Mesendoderm (in vitro differentiated cells): Measurements from ENCODE around the gene ERMAP.
"Not testable (repeated sequence)": the region's sequence is repeated elsewhere in the genome, so short reads cannot be mapped to it uniquely, and the experiment has no call there.

Source experiments
- DNase-seq: peaks from one replicate; pipeline ENCODE4 v3.0.0; 2013
- H2AK5ac ChIP-seq: 2 replicates; pipeline ENCODE4 v1.6.1; 2013; ENCODE audit warnings: low read length, inconsistent platforms
- H2BK120ac ChIP-seq: 2 replicates; pipeline ENCODE4 v1.6.1; 2013; ENCODE audit warnings: low read depth, mild to moderate bottlenecking, low read length, moderate library complexity, mixed read lengths
- H2BK15ac ChIP-seq: replicated peaks from 2 replicates; pipeline ENCODE4 v1.6.1; 2013; ENCODE audit warnings: low read depth, mild to moderate bottlenecking, moderate library complexity
- H2BK5ac ChIP-seq: 2 replicates; pipeline ENCODE4 v1.6.1; 2013; ENCODE audit warnings: low read length, inconsistent platforms
- H3K18ac ChIP-seq: 2 replicates; pipeline ENCODE4 v1.6.1; 2013; ENCODE audit warnings: mild to moderate bottlenecking, low read length, mixed read lengths
- H3K23ac ChIP-seq: one replicate; pipeline ENCODE4 v1.6.1; 2013; ENCODE audit warnings: low read length
- H3K27ac ChIP-seq: 2 replicates; pipeline ENCODE4 v1.5.1; 2013; ENCODE audit warnings: low read depth, mild to moderate bottlenecking, inconsistent platforms, low read length, moderate library complexity
- H3K27me3 ChIP-seq: 2 replicates; pipeline ENCODE4 v1.6.1; 2013; ENCODE audit warnings: low read length, control low read depth, mild to moderate bottlenecking, inconsistent platforms; ENCODE audit not compliant: insufficient read depth, poor library complexity
- H3K36me3 ChIP-seq: 2 replicates; pipeline ENCODE4 v1.6.1; 2013; ENCODE audit warnings: low read length, inconsistent platforms; ENCODE audit not compliant: control insufficient read depth, insufficient read depth
- H3K4ac ChIP-seq: one replicate; pipeline ENCODE4 v1.6.1; 2013; ENCODE audit warnings: low read depth, mild to moderate bottlenecking, low read length, moderate library complexity
- H3K4me1 ChIP-seq: 2 replicates; pipeline ENCODE4 v1.6.1; 2013; ENCODE audit warnings: low read depth, low read length, inconsistent platforms; ENCODE audit not compliant: control insufficient read depth
- H3K4me2 ChIP-seq: 2 replicates; pipeline ENCODE4 v1.6.1; 2013; ENCODE audit warnings: low read length
- H3K4me3 ChIP-seq: 2 replicates; pipeline ENCODE4 v1.5.1; 2013; ENCODE audit warnings: mild to moderate bottlenecking, low read length
- H3K56ac ChIP-seq: one replicate; pipeline ENCODE4 v1.6.1; 2013; ENCODE audit warnings: low read length
- H3K79me1 ChIP-seq: 2 replicates; pipeline ENCODE4 v1.6.1; 2013; ENCODE audit warnings: low read length, inconsistent platforms
- H3K79me2 ChIP-seq: 2 replicates; pipeline ENCODE4 v1.6.1; 2013; ENCODE audit warnings: mild to moderate bottlenecking, low read length; ENCODE audit not compliant: control insufficient read depth, insufficient read depth
- H3K9ac ChIP-seq: 2 replicates; pipeline ENCODE4 v1.6.1; 2013; ENCODE audit warnings: low read length, inconsistent platforms
- H4K5ac ChIP-seq: one replicate; pipeline ENCODE4 v1.6.1; 2013; ENCODE audit warnings: low read length
- H4K8ac ChIP-seq: one replicate; pipeline ENCODE4 v1.6.1; 2013; ENCODE audit warnings: low read depth, mild to moderate bottlenecking, control low read depth, low read length, moderate library complexity
- WGBS: extraction: QIAGEN DNeasy Blood & Tissue Kit; methylation state at CpG from one replicate; pipeline ENCODE4 v1.1.7; 2013; ENCODE audit warnings: low lambda C conversion rate, missing lambda C conversion rate; ENCODE audit not compliant: insufficient coverage; ENCODE audit errors: extremely low coverage; 5-methylcytosine and 5-hydroxymethylcytosine counted together

Gene ERMAP

DNA sequence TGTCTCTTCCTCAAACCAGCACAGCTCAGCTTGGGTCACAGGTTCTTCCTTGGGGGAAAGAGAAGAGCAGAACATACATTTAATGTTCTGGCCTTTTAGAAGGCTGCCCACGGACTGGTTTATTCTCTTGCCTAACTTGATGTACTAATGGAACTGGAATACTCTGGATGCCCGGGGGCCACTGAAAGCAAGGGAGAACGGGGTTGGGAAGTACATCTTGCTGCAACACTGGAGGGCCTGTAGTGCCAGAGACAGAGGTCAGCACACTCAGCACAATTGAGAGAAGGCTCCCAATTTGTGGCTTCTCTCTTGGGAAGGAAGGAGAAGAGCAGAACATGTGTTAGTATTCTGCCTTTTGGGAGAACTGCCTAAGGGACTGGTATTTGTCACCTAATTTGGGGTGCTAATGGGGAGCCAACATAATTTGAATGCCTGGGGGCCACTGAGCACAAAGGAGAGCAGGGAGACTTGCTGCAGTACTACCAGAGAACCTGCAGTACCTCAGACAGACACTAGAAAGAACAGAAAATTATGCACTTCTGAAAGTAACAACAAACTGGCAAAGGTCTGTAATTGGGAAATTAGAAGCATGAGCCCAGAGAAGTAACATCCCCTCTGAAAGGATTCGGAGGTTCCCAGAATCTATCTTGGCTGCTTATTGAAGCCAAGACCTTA is 43.6 kb downstream of the ERMAP start:
- no peak overlapping the region for H4K8ac ChIP-seq
- DNase-seq, result peak; percentile 71
- H3K79me2 ChIP-seq, result no peaks in the 10 kb centered on the region
- H3K4me1 ChIP-seq, result no peaks in the 10 kb centered on the region
- no peak overlapping the region for H3K9ac ChIP-seq
- no peak overlapping the region for H2BK5ac ChIP-seq
- H3K18ac ChIP-seq, result no peak overlapping the region
- no peak overlapping the region for H3K4me2 ChIP-seq
- H3K23ac ChIP-seq, result no peak overlapping the region
- H3K79me1 ChIP-seq, result no peaks in the 10 kb centered on the region
- no peaks in the 10 kb centered on the region for H3K27me3 ChIP-seq
- no CpG with 5 or more reads among the region's 4 CpGs for WGBS
- H3K4me3 ChIP-seq, result no peak overlapping the region
- H3K4ac ChIP-seq, result no peak overlapping the region
- no peak overlapping the region for H3K27ac ChIP-seq
- H2BK120ac ChIP-seq, result no peak overlapping the region
- H4K5ac ChIP-seq, result no peak overlapping the region
- no peaks in the 10 kb centered on the region for H3K36me3 ChIP-seq
- H3K56ac ChIP-seq, result no peak overlapping the region
- H2AK5ac ChIP-seq, result no peak overlapping the region
- H2BK15ac ChIP-seq, result no peak overlapping the region

DNA sequence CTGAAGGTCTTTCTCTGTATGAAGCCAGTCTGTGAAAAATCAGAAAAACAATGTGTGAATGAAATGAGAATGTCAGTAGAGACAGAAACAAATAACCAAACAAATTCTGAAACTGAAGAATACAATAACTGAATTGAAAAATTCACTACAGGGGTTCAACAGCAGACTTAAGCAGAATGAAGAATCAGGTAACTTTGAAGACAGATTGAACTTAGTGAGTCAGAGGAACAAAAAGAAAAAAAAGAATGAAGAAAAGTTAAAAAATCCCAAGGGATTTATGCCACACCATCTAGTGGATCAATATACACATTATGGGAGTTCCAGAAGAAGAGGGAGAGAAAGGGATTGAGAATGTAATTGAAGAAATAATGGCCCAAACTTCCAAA is 44.1 kb downstream of the ERMAP start:
- Histone ChIP-seq H3K27me3 (no peaks in the 10 kb centered on the region), H3K4me1 (no peaks in the 10 kb centered on the region), H3K79me2 (no peaks in the 10 kb centered on the region), H3K23ac (no peak overlapping the region), H4K5ac (no peak overlapping the region), H2BK5ac (no peak overlapping the region), H3K9ac (no peak overlapping the region), H3K4me3 (no peak overlapping the region), H2AK5ac (no peak overlapping the region), H3K4ac (no peak overlapping the region), H4K8ac (no peak overlapping the region), H3K36me3 (no peaks in the 10 kb centered on the region), H3K79me1 (no peaks in the 10 kb centered on the region), H2BK120ac (no peak overlapping the region), H2BK15ac (no peak overlapping the region), H3K18ac (no peak overlapping the region), H3K56ac (no peak overlapping the region), H3K27ac (no peak overlapping the region), H3K4me2 (no peak overlapping the region)
- no peak for DNase-seq

DNA sequence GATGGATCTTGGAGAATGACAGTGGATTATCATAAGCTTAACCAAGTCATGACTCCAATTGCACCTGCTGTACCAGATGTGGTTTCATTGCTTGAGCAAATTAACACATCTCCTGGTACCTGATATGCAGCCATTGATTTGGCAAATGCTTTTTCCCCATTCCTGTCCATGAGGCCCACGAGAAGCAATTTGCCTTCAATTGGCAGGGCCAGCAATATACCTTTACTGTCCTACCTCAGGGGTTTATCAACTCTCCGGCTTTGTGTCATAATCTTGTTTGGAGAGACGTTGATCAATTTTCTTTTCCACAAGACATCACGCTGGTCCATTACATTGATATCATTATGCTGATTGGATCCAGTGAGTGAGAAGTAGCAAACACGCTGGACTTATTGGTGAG is 49.6 kb downstream of the ERMAP start:
- no peaks in the 10 kb centered on the region for H3K79me2 ChIP-seq
- no peak overlapping the region for H3K27ac ChIP-seq
- no peak overlapping the region for H2AK5ac ChIP-seq
- H3K4me2 ChIP-seq, result no peak overlapping the region
- no peak overlapping the region for H3K4me3 ChIP-seq
- H3K56ac ChIP-seq, result no peak overlapping the region
- H3K36me3 ChIP-seq, result no peaks in the 10 kb centered on the region
- H3K23ac ChIP-seq, result no peak overlapping the region
- H4K8ac ChIP-seq, result no peak overlapping the region
- H4K5ac ChIP-seq, result no peak overlapping the region
- H2BK15ac ChIP-seq, result no peak overlapping the region
- no peak overlapping the region for H2BK5ac ChIP-seq
- H3K9ac ChIP-seq, result no peak overlapping the region
- H3K18ac ChIP-seq, result no peak overlapping the region
- no peak overlapping the region for H3K4ac ChIP-seq
- H2BK120ac ChIP-seq, result no peak overlapping the region
- no peaks in the 10 kb centered on the region for H3K27me3 ChIP-seq
- WGBS, result no CpG with 5 or more reads among the region's 5 CpGs
- DNase-seq, result no peak
- H3K4me1 ChIP-seq, result no peaks in the 10 kb centered on the region
- no peaks in the 10 kb centered on the region for H3K79me1 ChIP-seq

DNA sequence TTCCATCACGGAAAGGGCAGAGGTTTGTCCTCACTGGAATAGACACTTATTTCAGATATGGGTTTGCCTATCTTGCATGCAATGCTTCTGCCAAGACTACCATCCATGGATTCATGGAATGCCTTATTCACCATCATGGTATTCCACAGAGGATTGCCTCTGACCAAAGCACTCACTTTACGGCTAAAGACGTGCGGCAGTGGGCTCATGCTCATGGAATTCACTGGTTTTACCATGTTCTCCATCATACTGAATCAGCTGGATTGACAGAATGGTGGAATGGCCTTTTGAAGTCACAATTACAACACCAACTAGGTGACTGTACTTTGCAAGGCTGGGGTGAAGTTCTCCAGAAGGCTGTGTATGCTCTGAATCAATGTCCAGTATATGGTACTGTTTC is 51.5 kb downstream of the ERMAP start:
- not testable (repeated sequence) for H2BK15ac ChIP-seq, H3K36me3 ChIP-seq, H3K4me2 ChIP-seq, H2AK5ac ChIP-seq, H3K23ac ChIP-seq, H3K9ac ChIP-seq, DNase-seq, H4K5ac ChIP-seq, H3K27ac ChIP-seq, H3K79me2 ChIP-seq, H3K18ac ChIP-seq, H3K4me3 ChIP-seq, H3K4me1 ChIP-seq, H3K56ac ChIP-seq, H3K4ac ChIP-seq, H4K8ac ChIP-seq, H3K27me3 ChIP-seq, H3K79me1 ChIP-seq, H2BK120ac ChIP-seq, H2BK5ac ChIP-seq
- no CpG with 5 or more reads among the region's 4 CpGs for WGBS

DNA sequence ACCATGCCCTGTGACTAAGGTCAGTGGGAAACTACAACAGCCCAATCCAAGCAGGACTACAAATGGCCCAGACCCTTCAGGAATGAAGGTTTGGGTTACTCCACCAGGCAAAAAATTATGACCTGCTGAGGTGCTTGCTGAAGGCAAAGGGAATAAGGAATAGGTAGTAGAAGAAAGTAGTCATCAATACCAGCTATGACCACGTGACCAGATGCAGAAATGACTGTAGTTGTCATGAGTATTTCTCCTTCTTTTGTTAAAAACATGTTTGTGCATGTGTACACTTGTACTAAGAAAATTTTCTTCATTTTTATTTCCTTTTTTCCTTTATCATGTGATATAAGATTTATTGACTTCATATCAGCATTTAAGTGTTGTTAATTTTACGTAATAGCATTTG is 52.3 kb downstream of the ERMAP start:
- not testable (repeated sequence) for H3K36me3 ChIP-seq, H3K56ac ChIP-seq, H3K79me1 ChIP-seq, H3K4ac ChIP-seq, H3K4me3 ChIP-seq, H3K4me2 ChIP-seq, H3K18ac ChIP-seq, H3K27ac ChIP-seq, DNase-seq, H2AK5ac ChIP-seq, H3K79me2 ChIP-seq, H3K27me3 ChIP-seq, H3K23ac ChIP-seq, H4K8ac ChIP-seq, H3K4me1 ChIP-seq, H3K9ac ChIP-seq, H2BK120ac ChIP-seq, H4K5ac ChIP-seq, H2BK5ac ChIP-seq, H2BK15ac ChIP-seq
- no CpG with 5 or more reads among the region's 2 CpGs for WGBS

DNA sequence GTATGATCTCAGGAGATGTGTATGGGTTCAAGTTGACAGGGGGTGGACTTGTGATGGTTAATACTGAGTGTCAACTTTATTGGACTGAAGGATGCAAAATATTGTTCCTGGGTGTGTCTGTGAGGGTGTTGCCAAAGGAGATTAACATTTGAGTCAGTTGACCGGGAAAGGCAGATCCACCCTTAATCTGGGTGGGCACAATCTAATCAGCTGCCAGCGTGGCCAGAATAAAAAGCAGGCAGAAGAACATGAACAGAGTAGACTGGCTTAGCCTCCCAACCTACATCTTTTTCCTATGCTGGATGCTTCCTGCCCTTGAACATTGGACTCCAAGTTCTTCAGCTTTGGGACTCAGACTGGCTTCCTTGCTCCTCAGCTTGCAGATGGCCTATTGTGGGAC is 52.8 kb downstream of the ERMAP start:
- not testable (repeated sequence) for H2AK5ac ChIP-seq, H2BK120ac ChIP-seq, H3K4ac ChIP-seq, H3K27ac ChIP-seq, H3K56ac ChIP-seq, H3K27me3 ChIP-seq, H3K23ac ChIP-seq, DNase-seq, H3K4me1 ChIP-seq, H3K36me3 ChIP-seq, H3K79me1 ChIP-seq, H2BK5ac ChIP-seq, H3K18ac ChIP-seq, H4K8ac ChIP-seq, H3K9ac ChIP-seq, H3K79me2 ChIP-seq, H2BK15ac ChIP-seq, H4K5ac ChIP-seq, H3K4me2 ChIP-seq, H3K4me3 ChIP-seq
- no CpG with 5 or more reads among the region's 2 CpGs for WGBS
